GM18498 (cell line): ENCODE data around the gene GRID1.

ENCODE experiments used
- ATAC-seq: cut with Tn5 transposase; IDR thresholded peaks from one replicate; pipeline ENCODE4 v1.9.1; 2021; ENCODE audit warnings: mild to moderate bottlenecking, moderate library complexity; ENCODE audit not compliant: unreplicated experiment

Gene GRID1

DNA sequence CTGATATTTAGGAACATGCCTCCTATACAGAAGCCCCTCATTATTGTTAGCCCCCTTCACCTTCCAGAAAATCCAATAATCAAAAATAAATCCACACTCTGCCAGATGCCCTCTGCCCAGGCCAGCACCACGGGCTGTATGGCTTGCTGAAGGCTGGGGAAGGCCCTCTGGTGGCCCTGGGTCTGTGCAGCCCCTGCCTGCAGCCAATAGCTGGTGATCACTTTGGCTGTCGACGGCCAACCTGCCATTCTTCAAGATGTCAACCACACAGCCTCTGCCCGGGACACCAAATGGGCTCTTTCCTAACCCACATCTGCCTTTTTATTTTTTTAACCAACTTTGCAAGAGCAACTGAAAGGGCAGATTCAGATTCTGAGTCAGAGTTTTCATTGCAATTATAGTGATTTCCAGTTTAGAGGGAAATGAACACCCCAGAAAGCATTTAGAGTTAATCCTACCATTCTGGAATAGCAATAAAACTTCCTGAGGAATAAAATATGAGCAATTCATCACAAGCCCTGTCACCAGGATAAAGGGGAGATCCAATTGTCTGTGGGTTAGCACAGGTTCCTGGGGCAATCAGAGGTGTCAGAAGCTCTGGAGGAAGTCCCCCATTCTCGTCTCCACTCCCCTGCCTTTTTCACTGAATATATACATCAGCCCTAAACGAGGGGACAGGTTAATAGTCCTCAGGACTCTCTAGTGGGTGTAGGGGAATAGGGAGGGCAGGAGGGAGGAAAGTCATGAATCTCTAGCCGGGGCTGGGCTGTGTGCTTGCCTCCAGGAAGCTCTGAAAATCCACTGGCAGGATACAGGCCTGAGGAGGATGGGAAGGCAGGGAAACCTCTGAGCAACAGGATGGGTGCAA is 211.3 kb downstream of the GRID1 start:
- ATAC-seq = no peak

DNA sequence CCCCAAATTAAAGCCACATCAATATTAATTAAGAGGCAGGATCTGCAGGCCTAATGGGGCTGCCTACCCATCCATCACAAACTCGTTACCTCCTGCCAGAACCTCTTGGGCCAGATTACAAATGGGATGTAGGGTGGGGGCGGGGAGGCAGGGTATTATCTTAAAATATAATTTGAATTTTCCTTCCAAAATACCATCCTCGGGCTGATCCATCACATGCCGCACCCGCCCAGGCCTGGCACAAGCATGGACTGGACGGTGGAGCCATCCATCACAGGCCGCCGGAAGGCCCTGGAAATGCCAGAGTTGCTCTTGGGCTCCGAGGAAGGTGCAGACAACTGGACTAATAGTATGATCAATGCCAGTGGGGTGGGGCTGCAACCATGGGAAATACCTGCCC is 212.8 kb downstream of the GRID1 start:
- no peak for ATAC-seq

DNA sequence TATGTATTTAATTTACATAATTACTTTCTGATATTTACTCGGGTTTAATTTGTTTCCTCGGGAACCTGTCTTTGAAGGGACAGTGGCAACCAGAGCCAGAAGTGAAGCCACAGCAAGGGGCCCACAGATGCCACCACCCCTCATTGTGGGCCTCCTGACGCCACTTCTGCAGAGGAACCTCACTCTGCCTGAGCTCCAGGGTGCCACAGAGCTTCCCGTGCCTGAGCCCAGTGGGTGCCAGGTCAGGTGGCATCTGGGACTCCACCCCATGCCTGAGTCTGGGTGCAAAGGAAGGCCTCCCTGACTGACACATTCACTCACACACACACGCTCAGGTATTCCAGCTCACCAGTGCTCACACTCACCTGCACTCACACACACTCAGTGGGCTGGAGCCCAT is 213.7 kb downstream of the GRID1 start:
- no peak for ATAC-seq

DNA sequence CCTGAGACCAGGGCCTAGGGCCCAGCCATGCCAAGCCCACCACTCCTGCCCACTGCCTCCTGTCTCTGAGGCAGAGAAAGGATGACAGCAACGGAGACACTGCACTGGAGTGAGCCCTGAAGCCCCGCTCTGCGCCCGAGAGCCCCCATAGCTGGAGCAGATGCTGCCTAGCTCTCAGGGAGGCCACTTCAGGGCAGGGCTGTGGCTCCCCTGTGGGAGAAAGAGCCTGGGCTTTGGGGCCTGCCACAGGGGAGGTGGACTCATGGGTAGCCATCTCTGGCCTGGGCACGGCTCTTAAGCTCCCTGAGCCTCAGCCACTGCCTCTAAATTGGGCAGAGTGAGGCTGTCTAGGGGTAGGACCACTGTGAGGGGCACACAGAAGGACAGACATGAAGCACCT is 214.2 kb downstream of the GRID1 start:
- no peak for ATAC-seq

DNA sequence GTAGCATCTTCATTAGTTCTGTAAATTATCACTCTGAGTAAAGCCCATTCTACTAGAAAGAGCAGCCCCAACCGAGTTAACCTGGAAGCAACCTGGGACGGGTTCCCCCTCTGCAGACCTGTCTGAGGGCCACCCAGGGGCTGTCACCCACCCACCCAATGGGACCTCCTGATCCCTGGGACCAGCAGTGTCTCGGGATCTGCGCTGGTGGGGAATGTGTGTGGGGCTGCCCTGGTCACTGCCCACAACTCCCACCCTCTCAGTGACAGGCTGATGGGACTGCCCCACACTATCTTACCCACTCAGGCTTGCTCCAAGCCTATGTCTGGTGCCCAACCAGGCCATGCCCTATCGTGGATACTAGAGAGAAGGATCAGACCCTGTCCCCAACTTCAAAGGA is 215.0 kb downstream of the GRID1 start:
- no peak for ATAC-seq

DNA sequence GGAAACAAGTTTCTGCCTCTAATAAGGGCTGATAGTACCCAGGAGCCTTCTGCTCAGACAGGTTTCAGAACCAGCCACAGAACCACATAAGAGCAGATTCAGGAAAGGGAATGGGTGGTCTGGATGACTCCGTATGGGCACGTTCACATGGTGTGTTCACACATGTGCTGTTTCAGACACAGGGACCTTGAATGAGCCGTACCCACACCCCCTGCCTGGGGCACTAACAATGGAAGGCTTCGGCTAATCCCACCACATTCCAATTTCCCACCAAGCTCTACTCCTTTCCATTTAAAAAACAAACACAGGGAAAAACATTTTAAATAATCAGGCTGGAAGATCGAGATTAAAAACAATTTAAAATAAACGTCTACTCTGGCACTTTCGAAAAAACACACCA is 217.3 kb downstream of the GRID1 start:
- no peak for ATAC-seq

DNA sequence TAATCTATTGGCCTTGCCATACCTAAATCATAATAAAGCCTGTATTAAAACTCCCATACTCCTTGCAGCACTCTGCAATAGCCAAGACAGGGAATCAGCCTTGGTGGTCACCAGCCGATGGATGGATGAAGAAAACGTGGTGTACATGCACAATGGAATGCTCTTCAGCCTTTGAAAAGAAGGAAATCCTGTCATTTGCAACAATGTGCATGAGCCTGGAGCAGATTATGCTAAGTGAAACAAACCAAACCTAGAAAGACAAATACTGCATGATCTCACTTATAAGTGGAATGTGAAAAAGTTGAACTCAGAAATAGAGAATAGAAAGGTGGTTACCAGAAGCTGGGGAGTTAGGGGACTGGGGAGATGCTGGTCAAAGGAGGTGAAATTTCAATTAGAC is 218.5 kb downstream of the GRID1 start:
- ATAC-seq = no peak

DNA sequence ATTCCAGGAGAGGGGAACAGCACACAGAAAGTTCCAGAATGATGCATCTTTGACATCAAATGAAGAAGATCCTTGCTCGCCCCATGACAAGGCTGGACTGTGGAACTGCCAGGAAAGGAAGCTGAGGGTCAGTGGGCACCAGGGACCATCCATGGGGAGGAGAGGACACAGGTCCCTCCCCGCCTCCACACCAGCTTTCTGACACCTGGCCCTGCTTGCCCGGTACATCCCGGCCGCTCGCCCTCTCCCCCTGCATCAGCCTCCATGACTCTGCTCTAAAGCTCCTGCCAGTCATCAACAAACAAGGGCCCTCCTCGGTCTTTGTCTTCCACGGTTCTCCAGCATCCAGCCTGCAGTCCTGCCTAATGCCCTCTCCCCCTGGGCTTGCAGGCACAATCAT is 222.3 kb downstream of the GRID1 start:
- no peak for ATAC-seq

DNA sequence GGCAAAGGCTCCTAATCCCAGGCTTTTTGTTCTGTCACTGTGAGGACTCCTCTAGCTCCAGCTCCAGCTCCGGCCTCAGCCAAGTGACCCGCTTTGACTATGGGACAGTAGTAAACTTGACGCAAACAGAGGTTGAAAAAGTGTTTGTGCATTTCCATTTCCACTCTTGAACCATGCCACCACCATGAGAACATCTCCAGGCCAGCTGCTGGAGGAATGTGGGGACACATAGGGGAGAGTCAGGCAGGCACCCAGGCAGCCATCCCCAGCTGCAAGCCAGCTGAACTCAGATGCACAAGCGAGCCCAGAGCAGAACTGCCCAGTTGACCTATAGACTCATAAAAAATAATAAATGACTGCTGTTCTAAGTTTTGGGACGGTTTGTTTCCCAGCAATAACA is 224.7 kb downstream of the GRID1 start:
- no peak for ATAC-seq

DNA sequence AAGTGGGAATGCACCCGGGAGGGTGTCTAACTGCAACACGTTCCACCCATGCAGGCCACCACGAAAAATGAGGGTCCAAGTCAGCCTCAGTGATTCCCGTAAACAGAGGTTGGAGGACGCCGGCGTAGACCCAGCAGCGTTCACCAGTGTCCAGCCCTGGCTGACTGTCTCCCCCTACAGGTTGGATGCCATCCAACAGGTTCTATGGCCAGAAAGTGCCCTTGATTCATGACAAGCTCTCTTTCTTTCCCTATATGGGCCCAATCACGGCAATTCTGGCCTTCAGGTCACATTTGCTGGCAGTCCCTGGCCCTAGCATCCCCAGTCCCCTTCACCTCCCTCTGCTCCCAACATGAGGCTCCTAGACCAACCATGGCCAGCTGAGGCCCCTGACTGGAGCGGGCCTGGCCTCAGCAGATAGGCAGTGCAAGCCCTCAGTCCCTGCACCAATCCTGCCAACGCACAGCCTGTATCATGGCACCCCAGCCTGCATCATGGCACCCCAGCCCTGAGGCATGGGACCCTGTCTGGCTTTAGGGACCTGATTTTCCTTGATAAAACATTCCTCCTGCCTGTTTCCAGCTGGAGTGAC is 227.4 kb downstream of the GRID1 start:
- ATAC-seq = no peak

DNA sequence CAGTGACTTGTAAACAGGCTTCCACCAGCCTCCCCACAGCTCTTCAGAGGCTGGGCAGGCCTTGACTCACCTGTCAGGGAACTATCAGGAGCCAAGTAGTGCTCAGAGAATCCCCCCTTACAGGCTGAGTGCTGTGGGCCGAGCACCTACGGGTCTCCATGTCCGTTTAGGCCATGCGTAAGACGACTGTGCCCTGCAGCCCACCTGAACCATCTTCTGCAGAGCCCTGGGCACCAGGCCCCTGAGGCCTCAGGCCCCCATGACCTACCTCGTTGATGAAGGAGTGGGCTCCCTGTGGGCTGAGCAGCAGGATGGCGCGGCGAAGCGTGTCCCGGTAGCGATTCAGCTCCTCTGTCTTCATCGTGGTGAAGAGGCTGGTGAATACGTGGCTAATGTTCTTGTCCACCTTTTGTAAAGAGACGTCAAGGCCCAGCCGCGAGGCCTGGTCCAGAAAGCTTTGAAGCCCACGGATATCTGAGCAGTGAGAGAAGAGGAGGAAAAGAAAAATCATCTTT is 228.0 kb downstream of the GRID1 start:
- ATAC-seq = no peak

DNA sequence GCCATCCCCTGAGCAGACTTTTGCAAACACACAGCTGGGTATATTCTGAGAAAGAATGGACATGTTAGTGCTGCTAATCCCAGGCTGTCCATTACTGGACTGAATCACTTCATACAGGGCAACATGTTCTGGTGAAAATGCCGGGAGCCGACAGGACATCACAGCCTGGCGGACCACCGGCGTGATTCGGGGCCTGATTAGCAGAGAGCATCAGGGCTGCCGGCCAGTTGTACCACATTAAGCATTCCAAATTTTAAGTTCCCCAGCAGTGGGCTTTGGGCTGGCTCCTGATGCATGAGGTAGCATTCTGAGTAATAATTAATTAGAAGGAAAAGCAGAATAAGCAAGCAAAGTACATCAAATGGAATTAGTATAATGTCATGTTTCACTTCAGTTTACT is 229.0 kb downstream of the GRID1 start:
- ATAC-seq = no peak

DNA sequence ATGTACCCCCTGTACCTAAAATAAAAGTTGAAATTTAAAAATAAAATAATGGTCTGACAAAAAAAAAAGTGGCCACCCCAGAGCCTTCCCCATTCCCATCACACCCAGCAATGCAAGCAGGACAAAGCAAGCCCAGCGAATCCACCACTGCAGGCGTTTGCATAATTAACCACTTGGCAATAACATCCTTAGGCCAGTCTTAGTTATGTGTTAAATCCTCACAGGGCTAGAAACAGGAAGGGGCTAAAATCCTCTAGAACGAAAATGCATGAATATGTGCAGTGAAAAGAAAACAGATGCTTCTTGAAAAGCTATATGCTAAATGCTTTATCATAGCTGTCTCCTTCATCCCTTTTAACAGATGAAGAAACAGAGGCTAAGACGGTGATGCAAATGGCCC is 229.7 kb downstream of the GRID1 start:
- no peak for ATAC-seq

DNA sequence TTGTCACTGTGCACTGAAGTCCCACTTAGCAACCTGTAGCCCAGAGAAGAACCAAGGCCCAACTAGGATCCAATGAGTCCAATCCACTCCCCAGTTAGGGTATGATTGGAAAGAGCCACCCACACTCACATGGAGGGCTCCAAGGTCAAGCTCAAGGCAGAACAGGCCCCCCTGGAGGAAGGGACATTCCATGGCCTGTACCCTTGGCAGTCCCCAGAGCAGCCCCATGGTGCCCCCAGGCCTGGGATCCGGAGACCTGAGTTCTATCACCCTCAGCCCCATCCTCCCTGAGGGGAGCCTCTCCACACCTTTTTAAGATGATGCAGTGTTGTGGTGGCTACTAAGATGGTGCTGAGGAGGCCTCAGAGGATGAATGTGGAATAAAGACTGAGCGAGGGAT is 231.4 kb downstream of the GRID1 start:
- no peak for ATAC-seq

DNA sequence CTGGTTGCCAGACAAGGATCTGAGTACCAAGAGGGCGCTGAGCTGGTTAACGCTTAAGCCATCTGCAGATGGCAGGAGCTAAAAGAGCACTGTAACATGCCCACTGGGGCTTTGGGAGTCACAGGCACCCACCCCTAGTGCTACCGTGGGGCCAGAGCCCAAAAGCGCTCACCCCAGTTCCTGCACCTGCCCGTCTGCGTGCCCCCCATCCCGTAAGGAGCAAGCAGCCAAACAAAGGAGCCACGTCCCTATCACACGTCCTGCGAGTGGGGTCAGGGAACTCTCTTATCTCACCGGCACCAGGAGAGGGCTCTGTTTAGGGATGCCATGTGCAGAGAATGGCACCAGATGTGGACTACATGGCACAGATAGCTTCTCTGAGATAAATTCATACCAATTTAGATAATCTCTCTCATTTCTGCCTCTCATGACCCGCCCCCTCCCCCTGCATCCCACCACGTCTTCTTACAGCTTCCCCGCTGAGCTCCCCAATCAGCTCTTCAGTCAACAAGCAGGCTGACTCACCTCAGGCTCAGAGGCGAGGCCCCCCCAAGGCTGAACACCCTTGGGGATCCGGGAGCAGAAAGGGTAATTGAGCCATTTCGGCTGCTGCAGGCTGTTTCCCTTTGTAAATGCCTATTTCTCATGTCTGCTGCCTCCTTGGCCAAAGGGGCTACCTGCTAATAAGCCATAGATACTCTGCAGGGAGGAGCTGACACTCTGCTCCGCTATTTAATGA is 235.7 kb downstream of the GRID1 start:
- ATAC-seq = no peak

DNA sequence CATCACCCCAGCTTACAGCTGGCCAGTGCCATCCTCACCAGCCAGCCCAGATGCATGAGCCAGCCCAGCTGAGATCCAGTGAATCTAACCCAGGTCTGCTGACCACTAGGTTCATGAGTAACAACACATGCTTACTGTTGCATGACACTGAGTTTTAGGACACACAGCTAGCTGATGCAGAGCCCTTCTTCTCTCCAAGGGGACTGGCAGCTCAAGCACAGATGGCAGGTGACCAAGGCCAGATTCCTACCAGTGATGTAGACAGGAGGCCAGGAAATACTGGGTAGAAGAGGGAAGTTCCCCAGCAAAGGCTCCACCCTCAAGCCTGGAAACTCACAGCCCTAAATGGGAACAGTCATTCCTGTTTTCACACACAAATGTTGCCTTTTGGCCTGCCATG is 236.6 kb downstream of the GRID1 start:
- ATAC-seq = no peak

DNA sequence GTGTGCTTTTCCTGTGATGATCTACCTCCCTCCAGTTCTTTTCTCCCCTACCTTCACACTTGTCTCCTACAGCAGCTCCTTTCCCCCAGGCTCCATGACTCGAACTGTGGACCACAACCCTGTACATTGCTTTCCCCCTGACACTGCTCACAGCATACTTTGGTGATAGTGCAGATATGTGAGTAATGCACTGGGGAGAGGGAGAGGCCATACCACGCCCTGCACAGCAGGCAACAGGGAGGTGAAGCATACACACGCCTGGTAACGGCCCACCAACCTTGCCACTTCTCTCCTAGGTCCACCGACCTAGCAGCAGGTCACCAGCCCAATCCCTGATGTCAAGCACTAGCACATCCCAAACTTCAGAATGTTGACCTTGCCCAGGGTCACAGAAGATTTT is 238.2 kb downstream of the GRID1 start:
- ATAC-seq = no peak

DNA sequence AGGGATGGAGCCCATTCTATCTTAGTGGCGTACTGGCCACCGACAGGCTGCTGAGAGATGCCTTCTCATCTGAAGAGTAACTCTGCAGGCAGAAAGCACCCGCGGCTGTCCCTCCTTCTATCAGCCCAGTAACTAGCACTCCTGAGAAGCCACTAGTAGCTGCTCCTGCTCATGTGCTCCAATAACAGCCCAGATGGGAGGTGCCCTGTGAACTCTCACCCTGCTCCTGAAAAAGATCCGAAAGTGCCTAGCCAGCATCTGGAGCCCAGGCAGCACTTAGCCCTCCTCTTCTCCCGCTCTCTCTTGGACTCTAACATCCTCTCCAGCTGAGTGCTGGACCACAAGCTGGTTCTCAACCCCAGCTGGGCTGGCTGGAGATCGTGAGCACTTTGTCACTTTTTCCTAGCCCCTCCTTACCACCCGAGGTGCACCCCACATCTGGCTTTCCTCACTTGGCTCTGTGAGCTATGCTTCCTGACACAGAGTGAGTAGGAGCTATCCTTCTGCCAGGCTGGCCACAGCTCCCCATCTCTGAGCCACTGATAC is 239.2 kb downstream of the GRID1 start:
- ATAC-seq = no peak

DNA sequence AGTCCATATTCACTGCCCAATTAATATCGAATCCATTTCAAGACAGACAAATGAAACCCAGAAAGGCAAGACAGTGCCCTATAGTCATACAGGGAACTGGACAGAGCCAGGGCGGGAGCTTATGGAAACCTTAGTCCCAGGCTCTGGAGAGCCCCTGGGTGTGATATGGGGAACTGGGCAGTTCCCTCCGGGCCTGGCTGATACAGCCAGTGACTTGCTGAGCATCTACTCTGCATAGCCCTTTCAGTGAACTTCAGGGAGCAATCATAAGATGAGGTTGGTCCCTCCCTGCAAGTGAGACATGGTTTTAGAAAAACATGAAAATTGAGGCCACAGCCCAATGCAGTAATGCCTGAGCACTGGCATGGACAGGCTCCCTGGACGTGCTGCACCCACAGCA is 241.9 kb downstream of the GRID1 start:
- ATAC-seq = no peak

DNA sequence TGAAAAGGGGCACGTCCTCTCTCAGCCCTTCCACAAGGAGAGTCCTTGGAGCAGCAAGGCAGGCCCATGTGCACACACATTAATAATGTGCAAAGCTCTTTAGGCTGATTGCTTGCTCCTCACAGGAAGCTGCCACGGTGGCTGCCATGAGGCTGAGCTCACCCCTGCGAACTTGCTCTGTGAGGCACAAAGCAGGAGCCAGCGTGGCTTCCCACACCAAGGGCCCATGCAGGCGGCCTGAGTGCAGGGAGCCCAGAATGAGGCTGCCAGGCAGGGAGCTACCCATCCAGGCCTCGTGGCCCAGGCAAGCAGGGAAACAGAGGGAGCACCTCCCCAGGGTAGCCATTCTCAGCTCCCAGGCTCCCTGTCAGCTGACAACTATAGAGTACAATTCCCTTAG is 242.9 kb downstream of the GRID1 start:
- no peak for ATAC-seq

DNA sequence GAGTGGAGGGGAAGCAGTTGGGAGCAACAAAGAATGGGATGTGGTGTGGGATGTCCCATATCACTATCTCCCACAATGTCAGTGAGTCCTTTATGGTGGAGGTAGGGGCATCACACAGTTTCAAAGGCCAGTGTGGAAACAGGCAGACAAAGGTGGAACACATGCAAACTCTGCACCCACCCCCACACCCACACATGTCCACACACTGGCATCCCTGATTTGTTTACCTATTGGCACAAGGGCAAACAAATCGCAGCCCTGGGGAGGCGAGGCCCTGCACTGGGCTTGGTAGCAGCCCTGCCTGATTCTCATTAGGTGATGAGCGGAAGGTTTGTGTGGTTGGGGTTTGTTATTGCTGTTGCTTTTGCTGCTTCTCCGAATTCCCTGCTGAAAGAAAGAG is 243.3 kb downstream of the GRID1 start:
- no peak for ATAC-seq

DNA sequence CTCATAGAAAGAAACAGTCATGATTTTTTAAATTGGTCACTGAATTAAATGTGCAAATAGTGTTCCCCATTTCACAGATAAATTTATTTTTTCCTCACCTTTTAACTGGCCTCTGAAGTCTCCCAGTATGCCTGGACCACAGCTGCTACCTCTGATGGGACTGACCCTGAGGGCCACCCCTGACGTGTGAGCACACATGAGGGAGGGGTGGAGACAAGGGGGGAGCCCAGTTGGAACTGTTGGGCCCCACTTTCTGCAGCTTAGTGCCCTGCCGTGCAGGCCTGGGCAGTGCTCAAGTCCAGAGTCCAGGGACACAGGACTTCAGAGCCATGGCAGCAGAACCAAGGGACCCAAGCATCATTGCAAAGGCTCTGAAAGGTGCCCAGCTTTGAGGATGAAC is 243.9 kb downstream of the GRID1 start:
- no peak for ATAC-seq
